Choroid plexus epithelial cell (primary cell): ENCODE results near the gene TCAIM.

ENCODE experiments used
- DNase-seq: peaks from one replicate; pipeline ENCODE4 v3.0.0-alpha.2; 2010; ENCODE audit warnings: low read depth
- H3K4me3 ChIP-seq: 2 replicates; pipeline ENCODE4 v1.5.1; 2011; ENCODE audit warnings: low read depth, mild to moderate bottlenecking, control low read depth, low read length, moderate library complexity
- TF ChIP-seq, protein P1 (sequence below): conservative IDR thresholded peaks from 2 replicates; pipeline ENCODE4 v1.5.1; 2011; ENCODE audit warnings: low read depth, mild to moderate bottlenecking, control low read depth, inconsistent platforms, low read length, moderate library complexity

TCAIM gene

DNA sequence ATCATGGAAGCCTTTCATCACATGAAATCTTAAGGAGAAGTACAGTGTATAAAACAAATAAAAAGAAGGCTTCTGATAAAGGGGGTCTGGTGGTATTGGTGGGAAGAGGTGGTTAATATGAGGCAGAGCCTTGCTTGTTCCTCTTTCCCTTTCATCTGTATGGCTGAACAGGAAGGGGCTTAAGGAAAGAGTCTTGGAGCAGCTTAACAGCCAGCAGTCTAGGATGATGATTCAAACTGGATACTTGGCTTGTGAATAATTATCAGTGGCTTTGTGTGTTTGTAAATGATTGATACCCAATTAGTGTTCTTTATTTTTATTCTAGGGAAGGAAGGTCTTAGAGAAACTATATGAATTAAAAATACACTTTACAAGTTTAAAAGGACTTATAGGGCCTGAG is 29.1 kb upstream of the TCAIM start:
- no peak for DNase-seq
- no peak overlapping the region for H3K4me3 ChIP-seq
- TF ChIP-seq, protein P1, sequence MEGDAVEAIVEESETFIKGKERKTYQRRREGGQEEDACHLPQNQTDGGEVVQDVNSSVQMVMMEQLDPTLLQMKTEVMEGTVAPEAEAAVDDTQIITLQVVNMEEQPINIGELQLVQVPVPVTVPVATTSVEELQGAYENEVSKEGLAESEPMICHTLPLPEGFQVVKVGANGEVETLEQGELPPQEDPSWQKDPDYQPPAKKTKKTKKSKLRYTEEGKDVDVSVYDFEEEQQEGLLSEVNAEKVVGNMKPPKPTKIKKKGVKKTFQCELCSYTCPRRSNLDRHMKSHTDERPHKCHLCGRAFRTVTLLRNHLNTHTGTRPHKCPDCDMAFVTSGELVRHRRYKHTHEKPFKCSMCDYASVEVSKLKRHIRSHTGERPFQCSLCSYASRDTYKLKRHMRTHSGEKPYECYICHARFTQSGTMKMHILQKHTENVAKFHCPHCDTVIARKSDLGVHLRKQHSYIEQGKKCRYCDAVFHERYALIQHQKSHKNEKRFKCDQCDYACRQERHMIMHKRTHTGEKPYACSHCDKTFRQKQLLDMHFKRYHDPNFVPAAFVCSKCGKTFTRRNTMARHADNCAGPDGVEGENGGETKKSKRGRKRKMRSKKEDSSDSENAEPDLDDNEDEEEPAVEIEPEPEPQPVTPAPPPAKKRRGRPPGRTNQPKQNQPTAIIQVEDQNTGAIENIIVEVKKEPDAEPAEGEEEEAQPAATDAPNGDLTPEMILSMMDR = no peak

DNA sequence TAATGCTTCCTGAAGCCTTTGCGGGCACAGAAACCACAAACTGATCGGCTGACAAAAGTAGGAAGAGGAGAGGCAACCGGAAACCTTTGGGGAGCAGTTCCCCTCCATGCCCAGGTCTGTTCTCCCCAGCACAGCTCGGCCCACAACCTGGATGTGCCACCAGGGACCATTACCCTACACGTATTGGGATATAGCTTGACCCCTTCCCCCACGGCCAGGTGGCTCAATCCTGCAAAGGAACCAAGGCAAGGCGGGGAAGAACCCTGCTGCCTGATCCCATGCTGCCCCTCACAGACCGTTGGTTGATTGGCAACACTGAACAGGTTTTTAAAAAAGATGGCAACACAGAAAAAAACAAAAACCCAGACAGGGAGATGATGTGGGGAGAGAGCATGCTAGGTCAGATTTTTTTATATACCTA is 19.7 kb upstream of the TCAIM start:
- TF ChIP-seq, protein P1 = no peak
- DNase-seq = no peak
- no peak overlapping the region for H3K4me3 ChIP-seq

DNA sequence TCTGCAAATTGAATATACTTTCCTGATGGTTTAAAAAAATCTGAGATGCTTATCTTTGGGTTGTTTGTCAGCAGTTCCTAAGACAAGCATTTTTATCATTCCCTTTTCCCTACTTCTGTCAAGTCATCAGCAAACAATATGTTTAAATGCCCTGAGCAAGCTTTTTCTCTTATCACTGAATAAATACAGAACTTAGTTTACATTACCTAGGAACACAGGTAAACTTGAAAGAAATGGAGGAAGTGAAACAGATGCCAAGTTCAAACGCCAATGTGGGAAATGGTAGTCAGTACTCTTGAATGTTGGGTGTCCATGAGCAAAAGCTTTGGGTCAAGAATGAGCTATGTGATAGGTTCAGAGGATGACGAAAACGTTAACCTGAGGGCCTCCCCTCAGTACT is 17.2 kb upstream of the TCAIM start:
- TF ChIP-seq, protein P1 = no peak
- no peak overlapping the region for H3K4me3 ChIP-seq
- DNase-seq = no peak

DNA sequence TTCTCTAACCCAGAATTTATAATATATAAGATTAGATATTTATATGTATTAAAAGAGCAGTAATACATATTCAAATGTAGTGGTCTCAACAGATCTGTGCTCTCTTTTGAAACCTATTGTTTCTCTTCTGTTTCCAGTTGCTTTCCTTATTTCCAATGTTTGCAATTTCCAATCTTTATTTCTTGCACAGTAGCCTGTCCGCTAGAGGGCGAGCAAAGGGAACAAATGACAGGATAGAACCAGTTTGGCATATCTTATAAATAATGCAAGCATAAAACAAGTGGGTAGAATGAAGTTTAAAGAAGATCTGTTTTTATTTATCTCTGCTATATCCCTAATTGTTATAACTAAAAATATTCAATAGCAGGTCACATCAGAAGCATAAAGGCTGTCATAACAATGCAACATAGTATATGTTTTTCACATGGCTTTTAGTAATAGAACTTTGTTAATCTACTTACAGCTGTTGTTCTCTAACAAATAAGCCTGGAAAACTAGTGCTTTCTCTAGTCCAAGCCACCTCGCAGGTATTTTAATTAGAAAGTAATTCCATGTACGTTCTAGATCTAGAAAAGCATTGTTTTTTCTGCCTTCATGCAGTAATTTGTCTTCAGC is 15.1 kb upstream of the TCAIM start:
- TF ChIP-seq, protein P1 = peak; percentile 92
- no peak overlapping the region for H3K4me3 ChIP-seq
- peak; percentile 84 for DNase-seq

DNA sequence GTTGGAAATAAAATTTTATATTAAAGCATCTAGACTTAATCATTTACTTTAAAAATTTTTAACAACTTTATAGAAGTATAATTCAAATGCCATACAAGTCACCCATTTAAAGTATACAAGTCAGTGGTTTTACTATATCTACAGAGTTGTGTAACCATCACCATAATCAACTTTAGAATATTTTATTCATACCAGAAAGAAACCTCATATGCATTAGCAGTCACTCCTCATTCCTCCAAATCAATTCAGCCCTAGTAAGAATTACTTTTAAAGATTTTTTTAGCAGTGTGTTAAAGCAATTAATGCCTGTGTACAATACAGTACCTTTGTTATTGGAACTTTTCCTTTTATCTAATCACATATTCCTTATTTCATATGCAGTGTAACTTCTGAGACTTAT is 14.0 kb upstream of the TCAIM start:
- DNase-seq = no peak
- H3K4me3 ChIP-seq = no peak overlapping the region
- TF ChIP-seq, protein P1 = no peak

DNA sequence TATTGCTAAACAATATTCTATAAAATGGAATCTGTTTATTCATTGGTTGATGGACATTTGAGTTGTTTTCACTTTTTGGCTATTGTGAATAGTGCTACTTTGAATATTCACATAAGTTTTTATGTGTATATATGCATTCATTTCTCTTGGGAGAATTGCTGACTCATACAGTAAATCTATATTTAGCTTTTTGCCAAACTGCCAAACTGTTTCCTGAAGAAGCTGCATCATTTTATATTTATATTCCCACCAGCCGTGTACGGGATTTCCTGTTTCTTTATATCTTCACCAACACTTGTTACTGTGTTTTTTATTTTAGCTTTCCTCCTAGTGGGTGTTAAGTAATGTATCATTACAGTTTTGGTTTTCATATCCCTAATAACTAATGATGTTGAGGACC is 12.5 kb upstream of the TCAIM start:
- peak; percentile 48 for DNase-seq
- TF ChIP-seq, protein P1 = no peak
- no peak overlapping the region for H3K4me3 ChIP-seq

DNA sequence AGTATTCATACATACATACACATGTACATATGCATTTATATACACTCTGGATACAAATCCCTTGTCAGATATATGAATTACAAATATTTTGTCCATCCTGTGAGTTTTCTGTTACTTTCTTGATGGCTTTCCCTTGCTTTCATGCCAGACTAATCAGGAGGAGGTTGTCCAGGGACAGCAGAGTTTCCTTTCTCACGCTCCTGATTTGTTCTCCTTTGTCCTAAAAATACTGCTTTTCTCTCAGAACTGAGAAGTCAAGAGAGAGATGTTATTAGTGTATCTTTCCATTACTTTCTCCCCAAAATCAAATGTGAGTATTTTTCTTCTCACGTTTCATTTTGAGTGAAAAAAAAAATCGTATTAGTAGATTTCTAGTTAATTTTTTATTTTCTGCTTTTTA is 12.1 kb upstream of the TCAIM start:
- TF ChIP-seq, protein P1 = no peak
- no peak for DNase-seq
- H3K4me3 ChIP-seq = no peak overlapping the region
